Posterior vena cava (tissue), 2 donors: ENCODE results near the gene EMC8. TPM values are rescaled to one million over a fixed set of nuclear protein-coding genes. Genes with fewer than 3 reads are reported as not detected.

Experiments used
- DNase-seq: peaks from one replicate; pipeline ENCODE4 v3.0.0-alpha.2; 2020; ENCODE audit warnings: low spot score
- intact Hi-C, 2 donors: fragments of 100-400 bp; cut with DNase I; formaldehyde crosslinking; loops; one replicate each; pipeline versions ENCODE4 v1.14.1 to v1.14.2; 2022 to 2023
- total RNA-seq, 2 donors: library from RNA; stranded (reverse); fragmentation: NEBNext Ultra II Directional; extraction: Animal tissue kit (Norgen Biotek cat#: 25700); gene quantifications; one replicate each; pipeline ENCODE4 v1.2.1, GENCODE V29; 2021
- donor health status: DM: yes; HTN: yes; CAD: no.
- donor health status: DM: yes; HTN: yes; CAD: no.

The EMC8 gene
- total RNA-seq, 2 donors from 2014 or later: 17.4 to 19.4 TPM

GRCh38 chr16:85836706-85837582 lies 37.6 kb upstream of the EMC8 start:
- peak; percentile 79 for DNase-seq
- intact Hi-C loops: no loop called here

DNA sequence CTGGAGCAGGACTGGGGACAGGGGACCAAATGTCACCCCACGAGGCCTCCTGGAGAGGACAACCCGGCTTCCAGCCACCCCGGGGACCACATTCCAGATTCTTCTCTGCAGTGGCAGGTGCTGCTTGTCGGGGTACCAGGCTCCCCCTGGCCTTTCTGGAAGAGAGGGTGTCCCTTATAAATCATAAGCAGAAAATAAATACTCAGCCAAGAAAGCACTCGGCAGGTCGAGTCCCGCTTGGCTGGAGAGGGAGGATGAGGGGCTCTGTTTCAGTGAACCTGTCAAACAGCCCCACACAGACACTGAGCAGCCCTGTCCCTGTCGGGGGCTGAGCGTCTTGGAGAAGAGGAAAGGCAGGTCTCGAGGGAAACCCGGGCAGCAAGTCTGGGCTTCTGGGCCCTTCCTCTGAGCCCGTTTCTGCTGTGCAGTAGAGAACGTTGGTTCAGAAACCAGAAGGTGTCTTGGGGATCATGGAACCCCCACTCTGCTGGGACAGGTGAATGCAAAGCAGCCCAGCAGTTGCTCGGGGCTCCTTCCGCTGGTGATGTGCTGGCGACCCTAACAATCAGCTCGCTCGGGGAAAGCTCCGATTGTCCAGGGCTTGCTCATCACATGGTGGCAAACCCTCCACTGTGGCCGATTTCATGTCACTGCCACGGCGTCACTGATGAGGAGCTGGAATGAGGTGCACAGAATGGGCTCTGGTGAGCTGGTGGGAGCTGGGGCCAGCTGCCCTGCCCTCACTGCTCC lies 36.8 kb upstream of the EMC8 start:
- DNase-seq: peak; percentile 67
- intact Hi-C loops: no loop called here

- peak; percentile 63 for DNase-seq
- intact Hi-C loops: no loop called here
Observed at GRCh38 chr16:85835227-85835751, 35.9 kb upstream of the EMC8 start.

DNA sequence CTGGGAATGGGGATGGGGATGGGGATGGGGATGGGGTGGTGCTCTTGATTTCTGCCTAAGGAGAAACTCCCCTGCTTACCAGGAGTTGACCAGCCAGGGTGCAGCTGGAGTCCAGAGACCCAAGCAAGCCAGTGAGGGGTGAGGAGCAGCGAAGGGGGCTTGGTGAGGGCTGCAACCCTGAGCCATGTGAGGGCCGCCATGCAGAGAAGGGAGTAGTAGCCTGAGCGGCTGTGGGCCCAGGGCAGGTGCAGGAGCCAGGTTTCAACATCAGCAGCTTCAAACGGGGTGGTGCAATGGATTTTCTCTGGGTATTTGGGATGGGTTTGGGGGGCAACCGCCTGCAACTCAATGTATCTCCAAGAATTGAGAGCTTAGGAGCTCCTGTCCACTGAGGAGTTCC lies 35.4 kb upstream of the EMC8 start:
- peak; percentile 24 for DNase-seq
- intact Hi-C loops: no loop called here

DNA sequence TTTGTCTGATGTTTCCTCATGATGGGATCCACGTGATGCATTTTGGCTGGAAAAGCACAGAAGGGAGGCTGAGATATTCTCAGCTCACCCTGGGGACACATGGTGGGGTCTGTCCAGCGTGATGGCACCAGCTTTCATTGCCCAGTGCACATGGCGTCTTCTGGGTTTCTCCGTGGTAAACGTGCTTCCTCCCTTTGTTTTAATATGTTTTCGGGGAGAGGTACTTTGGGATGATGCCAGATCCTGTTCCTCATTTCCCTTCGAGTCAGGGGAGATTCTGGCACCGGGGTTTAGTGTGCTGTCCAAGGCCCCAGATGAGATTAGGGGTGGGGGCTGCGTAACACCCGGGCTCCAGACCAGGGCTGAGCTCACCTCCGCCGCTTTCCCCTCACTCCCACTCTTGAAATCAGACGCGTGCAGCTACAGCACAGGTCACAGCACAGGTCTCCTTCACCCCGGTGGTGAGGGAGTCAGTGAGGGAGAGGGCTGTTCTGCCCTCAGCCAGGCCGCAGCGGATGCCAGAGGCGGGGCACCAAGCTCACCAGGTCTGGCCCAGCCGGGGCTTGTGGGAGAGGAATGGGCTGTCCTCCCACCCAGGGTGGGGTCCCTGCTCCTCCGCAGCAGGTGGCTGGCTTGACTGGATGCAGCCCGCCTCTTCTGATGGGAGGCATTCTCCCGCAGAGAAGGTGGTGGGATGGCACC lies 34.0 kb upstream of the EMC8 start:
- DNase-seq: peak; percentile 73
- intact Hi-C loops: no loop called here

DNA sequence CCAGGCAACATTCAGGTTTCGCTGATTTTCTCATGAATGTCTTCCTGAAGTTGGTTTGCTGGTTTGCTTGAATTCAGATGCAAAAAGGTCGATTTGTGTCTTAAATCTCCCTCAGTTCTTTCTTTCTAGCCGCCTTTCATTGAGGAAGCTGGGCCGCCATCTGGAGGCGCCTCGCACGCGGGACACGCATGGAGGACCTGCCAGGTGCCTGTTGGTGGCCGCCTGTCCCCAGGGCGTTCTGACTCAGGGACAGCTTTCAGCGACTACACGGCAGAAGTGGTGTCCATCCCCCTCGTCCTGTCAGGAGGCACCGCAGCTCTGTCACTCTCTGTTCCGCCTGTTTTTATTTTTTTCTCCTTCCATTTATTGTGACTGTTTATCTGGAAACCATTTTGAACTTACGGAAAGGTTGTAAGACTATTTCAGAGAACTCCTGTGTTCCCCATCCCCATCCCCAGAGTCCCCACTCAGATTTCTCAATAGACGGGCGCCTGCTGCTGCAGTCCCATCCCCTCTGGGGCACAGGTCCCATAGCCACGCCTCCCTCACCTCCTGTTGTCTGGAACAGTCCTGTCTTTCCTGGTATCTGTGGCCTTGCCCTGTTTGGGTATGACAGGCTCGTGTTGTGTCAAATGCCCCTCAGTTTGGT lies 33.4 kb upstream of the EMC8 start:
- intact Hi-C loops: no loop called here
- peak; percentile 66 for DNase-seq

GRCh38 chr16:85830821-85831220 lies 31.5 kb upstream of the EMC8 start:
- intact Hi-C loops: no loop called here

DNA sequence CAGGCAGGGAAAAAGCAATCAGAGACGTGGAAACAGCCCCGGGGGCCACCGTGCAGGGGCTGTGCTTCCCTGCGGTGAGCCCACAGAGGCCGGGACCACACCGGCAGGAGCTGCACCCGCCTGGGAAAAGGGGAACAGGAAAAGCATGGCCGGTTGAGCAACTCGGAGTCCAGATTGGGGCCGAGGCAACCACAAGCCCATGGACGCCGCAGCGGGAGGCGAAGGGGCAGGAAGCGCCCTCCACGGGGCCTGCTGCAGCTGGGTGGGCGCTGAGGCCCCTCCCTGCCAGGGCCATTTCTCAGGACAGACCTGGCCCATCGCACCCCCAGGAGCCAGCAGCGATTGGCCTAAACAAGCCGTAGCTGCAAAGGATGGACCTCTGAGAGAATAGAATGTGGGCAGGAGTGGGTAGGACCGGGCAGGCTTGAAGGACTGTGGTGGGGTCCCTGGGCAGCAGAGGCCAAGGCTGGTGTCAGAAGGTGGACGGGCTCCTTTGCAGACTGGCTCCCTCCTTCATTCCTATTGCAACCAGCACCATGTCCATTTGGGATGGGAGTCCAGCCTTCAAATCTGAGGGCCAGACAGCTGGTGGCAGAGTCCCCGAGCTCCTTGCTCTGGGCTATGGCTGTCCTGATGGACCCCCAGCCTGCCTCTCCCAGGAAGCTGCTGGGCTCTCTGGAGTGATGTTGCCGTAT lies 30.6 kb upstream of the EMC8 start:
- intact Hi-C loops: loop anchor here (1.0 to 10.0 kb wide), 2 partner anchors 155 to 158 kb away; no protein-coding TSS in a partner anchor
- peak; percentile 85 for DNase-seq

More at GRCh38 chr16:85830821-85831220, 31.5 kb upstream of the EMC8 start:
- DNase-seq: no peak

DNA sequence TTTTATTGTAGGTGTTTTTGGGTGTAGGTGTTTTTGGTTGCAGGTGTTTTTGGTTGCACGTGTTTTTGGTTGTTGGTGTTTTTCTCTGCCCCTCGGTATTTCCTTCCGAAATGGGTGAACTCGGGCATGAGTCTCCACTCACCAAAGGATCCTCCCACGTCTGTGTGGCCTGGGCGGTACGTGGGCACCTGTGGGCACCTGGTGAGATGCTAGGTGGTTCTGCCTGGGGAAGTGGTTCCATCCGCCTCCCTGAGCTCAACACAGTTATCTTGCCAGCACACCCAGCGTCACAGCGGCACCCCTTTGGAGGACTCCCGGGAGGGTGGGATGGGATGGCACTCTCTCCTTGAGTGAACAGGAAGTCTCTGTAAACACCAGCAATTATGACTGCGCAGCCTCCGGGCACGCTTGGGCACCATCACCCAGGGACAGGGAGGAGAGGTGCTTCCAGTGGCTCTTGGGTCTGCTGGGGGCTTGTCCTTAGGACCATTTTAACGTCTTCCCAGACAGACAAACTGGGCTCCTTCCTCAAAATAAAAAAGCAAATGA lies 29.9 kb upstream of the EMC8 start:
- DNase-seq: peak; percentile 58
- intact Hi-C loops: loop anchor here (1.0 to 10.0 kb wide), 2 partner anchors 156 to 159 kb away; no protein-coding TSS in a partner anchor

DNA sequence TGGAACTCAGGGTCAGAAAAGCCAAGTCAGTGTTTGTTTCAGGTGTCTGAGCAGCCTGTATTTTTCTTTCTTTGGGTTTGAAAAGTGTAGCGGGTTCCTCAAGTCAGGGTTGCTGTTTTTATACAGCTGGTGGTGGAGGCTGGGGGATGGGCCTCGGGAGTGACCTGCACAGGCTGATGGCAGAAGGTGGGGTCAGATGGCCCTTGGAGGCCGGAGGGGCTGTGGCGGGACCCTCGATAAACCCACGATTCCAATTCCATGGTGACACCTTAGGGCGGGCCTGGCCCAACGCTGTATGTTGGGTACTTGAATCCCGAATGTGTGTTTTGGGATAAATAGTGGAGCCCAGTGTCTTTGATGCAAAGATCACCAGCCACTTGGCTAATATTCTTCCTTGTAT lies 28.8 kb upstream of the EMC8 start:
- peak; percentile 69 for DNase-seq
- intact Hi-C loops: loop anchor here in 1 of 2 donors (10.0 kb wide), 1 partner anchor 157 kb away; no protein-coding TSS in a partner anchor

GRCh38 chr16:85826686-85827247 lies 27.4 kb upstream of the EMC8 start:
- DNase-seq: peak; percentile 59
- intact Hi-C loops: loop anchor here in 1 of 2 donors (10.0 kb wide), 1 partner anchor 158 kb away; no protein-coding TSS in a partner anchor

- intact Hi-C loops: loop anchor here in 1 of 2 donors (10.0 kb wide), 1 partner anchor 159 kb away; no protein-coding TSS in a partner anchor
- DNase-seq: peak; percentile 45
Observed at GRCh38 chr16:85825326-85825725, 26.0 kb upstream of the EMC8 start.

- peak; percentile 78 for DNase-seq
- intact Hi-C loops: loop anchor here in 1 of 2 donors (5.0 to 10.0 kb wide), 2 partner anchors 160 to 193 kb away; no protein-coding TSS in a partner anchor
Observed at GRCh38 chr16:85824161-85825135, 25.1 kb upstream of the EMC8 start.

- intact Hi-C loops: loop anchor here in 1 of 2 donors (5.0 to 10.0 kb wide), 2 partner anchors 161 to 194 kb away; no protein-coding TSS in a partner anchor
- no peak for DNase-seq
Observed at GRCh38 chr16:85823328-85823920, 24.1 kb upstream of the EMC8 start.

GRCh38 chr16:85822145-85822544 lies 22.8 kb upstream of the EMC8 start:
- no peak for DNase-seq
- intact Hi-C loops: loop anchor here in 1 of 2 donors (5.0 to 10.0 kb wide), 2 partner anchors 163 to 195 kb away; no protein-coding TSS in a partner anchor
